HG03095 (cell line): ENCODE results near the gene ZNF428.
"Not testable (repeated sequence)": the region's sequence is repeated elsewhere in the genome, so short reads cannot be mapped to it uniquely, and the experiment has no call there.

Experiments used
- ATAC-seq: cut with Tn5 transposase; IDR thresholded peaks from one replicate; pipeline ENCODE4 v1.9.1; 2021; ENCODE audit warnings: moderate library complexity; ENCODE audit not compliant: unreplicated experiment

ZNF428 gene

DNA sequence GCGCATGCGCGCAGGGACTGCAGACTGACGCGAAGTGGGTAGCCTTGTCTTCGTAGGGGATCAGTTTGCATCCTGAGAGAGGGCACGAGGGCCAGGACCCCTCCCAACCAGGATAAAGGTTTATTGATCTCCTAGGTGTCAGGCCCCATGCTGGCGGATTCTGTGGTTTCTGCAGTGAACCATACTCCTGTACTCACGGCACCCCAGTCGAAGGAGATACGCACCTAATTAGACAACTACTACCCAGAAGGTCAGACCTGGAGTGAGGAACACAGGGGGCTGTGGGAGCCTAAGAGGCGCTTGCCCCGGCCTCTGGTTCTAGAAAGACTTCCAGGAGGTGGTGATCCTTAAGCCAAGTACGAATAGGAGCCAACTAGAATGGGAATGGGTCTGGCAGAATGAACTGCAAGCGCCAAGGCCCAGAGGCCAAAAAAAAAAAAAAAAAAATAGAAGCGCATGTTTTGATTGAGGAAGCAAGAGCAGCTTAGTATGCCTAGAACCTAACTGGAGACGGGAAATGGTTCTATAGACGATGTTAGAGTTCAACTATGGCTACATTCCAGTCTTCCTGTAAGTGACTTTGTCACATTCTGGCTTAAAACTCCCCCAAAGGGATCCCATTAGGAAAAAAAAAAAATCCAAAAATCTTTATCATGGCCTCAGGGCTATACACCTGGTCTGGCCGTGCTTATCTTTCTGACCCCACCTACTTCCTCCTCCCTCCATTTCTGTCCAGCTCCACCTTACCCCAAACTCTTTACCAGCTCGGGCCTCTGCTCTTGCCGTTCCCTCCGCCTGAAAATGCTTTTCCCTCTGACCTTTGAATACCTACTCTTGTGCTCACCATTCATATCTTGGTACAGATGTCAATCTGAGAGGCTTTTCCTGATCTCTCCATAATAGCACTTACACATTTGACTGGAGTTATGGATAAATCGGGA lies 902 bp upstream of the ZNF428 start:
- no peak for ATAC-seq

DNA sequence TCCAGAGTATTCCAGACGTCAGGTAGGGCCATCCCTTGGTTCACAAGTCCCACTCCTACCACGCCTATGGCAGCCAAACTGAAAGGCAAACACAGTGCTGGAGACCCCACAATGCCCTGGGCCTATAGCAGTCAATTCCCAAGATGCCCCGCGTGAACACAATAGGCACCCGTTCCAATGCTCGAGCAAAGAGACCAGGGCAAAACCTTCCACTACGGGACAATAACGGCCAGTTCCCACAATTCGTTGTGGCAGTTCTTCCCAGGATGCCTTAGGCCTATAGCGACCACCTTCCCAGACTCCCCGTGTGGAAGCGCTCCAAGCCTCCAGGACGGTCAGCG lies 538 bp downstream of the ZNF428 start:
- peak; percentile 19 for ATAC-seq

DNA sequence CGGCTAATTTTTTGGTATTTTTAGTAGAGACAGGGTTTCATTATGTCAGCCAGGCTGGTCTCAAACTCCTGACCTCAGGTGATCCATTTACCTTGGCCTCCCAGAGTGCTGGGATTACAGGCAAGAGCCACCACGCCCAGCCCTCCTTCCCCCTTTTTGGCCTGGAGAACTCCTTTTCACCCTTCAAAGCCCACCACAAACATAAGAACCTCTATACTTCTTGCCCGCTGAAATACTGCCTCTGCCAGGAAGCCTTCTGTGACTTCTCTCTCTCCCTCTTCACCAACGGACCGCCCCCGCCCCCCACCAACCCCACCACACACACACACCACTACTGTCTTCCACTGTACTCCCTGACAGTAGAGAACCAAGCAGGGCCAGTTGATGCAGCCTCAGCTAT lies 2.5 kb downstream of the ZNF428 start:
- no peak for ATAC-seq

DNA sequence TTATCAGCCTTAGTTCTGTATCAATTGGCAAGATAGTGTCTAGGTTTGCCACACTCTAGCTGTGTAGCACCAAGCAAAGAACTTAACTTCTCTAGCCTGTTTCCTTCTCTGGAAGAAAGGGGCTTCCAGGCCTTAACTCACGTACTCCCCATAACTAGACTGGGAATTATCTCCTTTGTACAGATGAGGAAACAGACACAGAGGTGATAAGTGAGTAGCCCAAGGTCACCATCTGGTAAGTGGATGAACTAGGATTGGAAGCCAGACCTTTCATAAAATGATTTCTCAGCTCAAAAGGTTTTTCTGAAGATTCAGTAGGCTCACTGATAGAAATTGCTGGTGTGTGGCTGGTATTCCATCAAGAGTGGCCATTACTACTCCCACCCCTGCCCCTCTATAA lies 3.1 kb downstream of the ZNF428 start:
- ATAC-seq, result no peak

DNA sequence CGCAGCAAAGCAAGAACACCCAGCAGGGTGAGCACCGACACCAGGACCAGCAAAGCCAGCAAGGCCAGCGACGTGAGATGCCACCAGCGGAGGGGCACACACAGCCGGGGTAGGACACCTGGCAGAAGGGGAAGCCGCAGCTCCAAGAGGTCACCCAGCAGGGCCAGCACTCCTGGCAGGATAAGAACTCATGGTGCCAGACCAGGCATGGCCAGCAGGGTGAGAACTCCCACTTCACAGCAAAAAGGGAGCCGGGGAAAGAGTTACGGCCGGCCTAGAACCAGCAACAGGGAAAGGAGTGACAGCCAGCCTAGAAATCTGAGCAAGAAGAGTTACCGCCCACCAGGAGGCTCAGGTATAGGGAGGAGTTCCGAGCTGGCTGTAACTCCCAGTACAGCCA lies 7.1 kb downstream of the ZNF428 start:
- no peak for ATAC-seq

DNA sequence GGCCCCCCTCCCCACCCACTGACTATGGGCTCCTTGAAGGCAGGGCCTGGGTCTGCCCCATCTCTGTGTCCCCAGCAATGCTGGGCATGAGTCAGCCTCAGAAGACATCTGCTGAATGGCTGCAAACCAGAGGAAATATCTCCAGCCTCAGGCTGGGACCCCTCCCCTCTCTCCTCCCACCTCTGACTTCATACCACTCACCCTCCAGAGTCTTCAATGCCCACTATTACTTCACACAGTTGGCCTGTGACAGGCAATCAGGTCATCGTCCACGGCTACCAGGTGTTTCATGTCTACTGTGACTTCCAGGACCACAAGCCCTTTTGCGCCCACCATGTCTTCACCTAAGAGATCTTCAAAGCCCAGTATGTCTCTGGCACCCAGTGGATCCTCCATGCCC lies 7.6 kb downstream of the ZNF428 start, which contains the start of gene SRRM5:
Gene SRRM5 (plus strand): TSS at position 301 of the 400 bp plus-strand sequence. CDS start 34 bp downstream, at position 335.
- no peak for ATAC-seq

- ATAC-seq, result no peak
Measured at GRCh38 chr19:43610493-43610892, 8.9 kb downstream of the ZNF428 start.

DNA sequence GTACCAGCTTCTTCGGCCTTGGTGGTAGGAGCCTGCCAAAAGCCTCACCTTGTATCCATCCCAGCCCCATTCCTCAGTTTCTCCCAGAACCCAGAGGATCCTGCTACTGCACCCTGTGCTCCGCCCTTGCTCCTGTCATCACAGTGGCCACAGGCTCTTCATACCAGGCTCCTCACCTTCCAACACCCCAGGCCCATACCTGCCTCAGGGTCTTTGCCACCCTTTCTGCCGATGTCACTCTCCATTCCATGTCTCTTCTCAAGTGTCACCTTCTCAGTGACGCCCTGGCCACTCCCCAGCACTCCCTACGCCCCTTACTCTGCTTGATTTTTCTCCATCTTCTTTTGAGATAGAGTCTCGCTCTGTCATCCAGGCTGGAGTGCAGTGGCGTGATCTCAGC lies 9.6 kb downstream of the ZNF428 start:
- ATAC-seq, result no peak

DNA sequence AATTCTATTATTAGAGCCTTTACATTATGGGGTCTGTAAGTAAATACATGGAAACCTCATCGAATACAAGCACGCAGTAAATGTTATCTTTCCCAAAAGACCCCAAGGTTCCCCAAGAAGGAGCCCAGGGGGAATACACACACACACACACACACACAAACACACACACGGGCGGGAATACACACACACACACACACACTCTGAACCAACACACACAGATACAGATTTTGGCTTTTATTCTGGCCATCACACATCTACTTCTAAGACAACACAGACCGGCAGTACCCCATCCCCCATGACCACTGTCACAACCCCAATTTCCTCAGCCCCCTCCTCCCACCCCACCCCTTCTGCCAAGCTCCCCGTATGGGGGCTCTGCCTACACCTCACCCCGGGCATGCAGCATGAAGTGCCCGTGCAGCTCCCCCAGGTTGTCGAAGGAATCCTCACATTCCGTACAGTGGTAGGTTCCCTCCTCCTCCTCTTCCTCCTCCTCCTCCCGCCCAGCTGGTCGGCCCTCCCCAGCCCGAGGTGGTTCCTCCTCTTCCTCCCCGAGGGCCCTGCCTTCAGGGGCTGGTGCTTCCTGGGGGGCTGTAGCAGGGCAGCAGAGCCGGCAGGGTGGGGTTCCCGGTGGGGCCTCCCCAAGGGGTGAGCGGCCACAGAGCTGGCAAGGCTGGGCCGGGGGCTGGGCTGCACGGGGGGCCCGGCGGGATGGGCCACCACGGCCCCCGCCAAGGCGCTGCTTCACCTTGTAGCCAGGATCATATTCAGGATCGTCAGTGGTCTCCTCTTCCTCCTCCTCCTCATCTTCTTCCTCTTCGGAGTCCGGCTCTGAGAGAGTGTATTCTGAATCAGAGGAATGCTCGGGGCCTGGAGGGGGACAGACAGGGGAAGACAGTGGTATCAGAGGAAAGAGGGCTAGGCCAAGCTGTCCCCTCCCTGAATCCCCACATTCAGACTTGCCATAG lies 11.9 kb downstream of the ZNF428 start:
- no peak for ATAC-seq

- no peak for ATAC-seq
Measured at GRCh38 chr19:43606569-43607229, 12.7 kb downstream of the ZNF428 start.

GRCh38 chr19:43605875-43606568 lies 13.4 kb downstream of the ZNF428 start:
- ATAC-seq, result no peak

- not testable (repeated sequence) for ATAC-seq
Measured at GRCh38 chr19:43600326-43600725, 19.1 kb downstream of the ZNF428 start.

- no peak for ATAC-seq
Measured at GRCh38 chr19:43599635-43600295, 19.7 kb downstream of the ZNF428 start.

DNA sequence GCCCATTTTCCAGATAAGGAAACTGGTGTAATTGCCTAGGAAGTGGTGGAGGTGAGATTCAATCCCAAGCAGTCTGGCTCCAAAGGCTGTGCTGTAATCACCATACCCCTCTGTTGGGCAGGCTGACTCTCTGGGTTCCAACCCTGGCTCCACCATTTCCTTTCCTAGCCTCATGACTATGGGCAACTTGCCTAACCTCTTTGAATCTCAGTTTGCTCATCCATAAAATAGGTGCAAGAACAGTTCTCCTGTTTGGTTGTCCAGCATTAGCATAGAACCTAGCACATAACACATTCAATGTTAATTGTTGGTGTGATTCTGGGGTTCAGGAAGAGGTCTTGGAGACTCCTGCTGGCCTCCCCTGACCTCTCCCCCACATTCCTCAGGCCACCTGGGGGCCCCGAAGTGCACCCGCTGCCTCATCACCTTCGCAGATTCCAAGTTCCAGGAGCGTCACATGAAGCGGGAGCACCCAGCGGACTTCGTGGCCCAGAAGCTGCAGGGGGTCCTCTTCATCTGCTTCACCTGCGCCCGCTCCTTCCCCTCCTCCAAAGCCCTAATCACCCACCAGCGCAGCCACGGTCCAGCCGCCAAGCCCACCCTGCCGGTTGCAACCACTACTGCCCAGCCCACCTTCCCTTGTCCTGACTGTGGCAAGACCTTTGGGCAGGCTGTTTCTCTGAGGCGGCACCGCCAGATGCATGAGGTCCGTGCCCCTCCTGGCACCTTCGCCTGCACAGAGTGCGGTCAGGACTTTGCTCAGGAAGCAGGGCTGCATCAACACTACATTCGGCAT lies 20.8 kb downstream of the ZNF428 start:
- ATAC-seq, result no peak

- no peak for ATAC-seq
Measured at GRCh38 chr19:43597876-43598275, 21.6 kb downstream of the ZNF428 start.

- no peak for ATAC-seq
Measured at GRCh38 chr19:43596842-43597461, 22.5 kb downstream of the ZNF428 start.

DNA sequence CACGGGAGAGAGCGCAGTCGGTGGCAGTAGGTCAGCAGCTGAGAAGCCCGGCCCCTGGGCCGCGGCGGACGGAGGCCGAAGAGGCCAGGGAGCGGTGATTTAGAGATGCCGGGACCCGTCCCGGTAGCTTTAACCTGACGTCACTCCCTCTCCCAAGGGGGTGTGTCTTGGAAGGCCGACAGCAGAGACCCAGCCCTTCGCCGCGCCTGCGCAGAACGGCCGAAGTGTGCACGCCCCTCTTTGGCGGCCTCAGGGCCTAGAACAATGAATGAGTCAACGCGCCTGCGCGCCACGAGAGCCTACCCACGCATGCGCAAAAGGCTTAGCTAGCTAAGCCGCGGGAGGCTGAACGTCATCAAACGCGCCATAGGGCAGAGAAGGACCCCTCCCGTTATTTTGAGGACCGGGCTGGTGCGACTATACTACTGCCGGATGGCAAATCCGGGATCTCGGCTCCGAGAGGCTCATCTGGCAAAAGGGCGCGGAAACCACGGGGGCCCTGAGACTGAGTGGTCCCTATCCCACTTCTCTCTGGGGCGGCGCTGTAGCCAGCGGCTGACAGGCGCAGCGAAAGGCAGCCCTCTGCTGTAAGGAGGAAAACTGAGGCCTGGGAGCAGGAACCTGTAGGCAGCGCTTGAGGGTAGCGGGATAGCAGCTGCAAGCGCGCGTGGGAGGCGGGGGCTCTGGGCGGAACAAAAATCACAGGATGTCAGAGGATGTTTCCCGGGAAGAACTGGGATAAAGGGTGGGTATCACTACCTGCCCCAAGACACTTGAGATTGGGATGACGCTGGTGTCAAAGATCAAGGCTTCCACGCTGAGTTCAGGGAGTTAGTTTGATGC lies 23.2 kb downstream of the ZNF428 start, which contains the start of the genes IRGQ and ZNF576:
Gene IRGQ (minus strand): TSS at position 136 of the 843 bp plus-strand sequence. CDS start 796 bp downstream, outside the sequence.
Gene ZNF576 (plus strand): TSS at position 597 of the 843 bp plus-strand sequence. CDS start 514 bp downstream, outside the sequence.
- ATAC-seq, result peak; percentile 68
